ENCODE data around the gene GNG7. TPM values are rescaled to one million over a fixed set of nuclear protein-coding genes. Genes with fewer than 3 reads are reported as not detected.
"Not testable (repeated sequence)": the region's sequence is repeated elsewhere in the genome, so short reads cannot be mapped to it uniquely, and the experiment has no call there.

The GNG7 gene
- polyA plus RNA-seq, 1 donor, result 2.4 TPM

- no peak for DNase-seq (ENCODE audit: low read depth)
Measured at GRCh38 chr19:2534423-2535013, 168.0 kb downstream of the GNG7 start.

GRCh38 chr19:2533686-2534422 is 168.6 kb downstream of the GNG7 start:
- no peak for DNase-seq (ENCODE audit: low read depth)

DNA sequence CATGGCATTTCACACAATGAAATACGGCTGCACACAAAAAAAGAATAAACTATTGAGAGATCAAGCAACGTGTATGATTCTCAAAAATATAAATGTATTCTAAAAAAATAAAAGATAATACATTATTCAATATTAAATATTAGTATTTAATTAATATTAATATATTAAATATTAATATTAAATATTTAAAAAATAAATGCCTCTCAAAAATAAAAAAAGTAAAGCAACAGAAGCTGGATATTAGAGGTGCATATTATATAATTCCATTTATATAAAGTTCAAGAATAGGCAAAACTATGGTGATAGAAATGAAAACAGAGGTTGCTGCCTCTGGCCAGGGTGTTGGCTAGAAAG is 169.4 kb downstream of the GNG7 start:
- DNase-seq (ENCODE audit: low read depth), result no peak

DNA sequence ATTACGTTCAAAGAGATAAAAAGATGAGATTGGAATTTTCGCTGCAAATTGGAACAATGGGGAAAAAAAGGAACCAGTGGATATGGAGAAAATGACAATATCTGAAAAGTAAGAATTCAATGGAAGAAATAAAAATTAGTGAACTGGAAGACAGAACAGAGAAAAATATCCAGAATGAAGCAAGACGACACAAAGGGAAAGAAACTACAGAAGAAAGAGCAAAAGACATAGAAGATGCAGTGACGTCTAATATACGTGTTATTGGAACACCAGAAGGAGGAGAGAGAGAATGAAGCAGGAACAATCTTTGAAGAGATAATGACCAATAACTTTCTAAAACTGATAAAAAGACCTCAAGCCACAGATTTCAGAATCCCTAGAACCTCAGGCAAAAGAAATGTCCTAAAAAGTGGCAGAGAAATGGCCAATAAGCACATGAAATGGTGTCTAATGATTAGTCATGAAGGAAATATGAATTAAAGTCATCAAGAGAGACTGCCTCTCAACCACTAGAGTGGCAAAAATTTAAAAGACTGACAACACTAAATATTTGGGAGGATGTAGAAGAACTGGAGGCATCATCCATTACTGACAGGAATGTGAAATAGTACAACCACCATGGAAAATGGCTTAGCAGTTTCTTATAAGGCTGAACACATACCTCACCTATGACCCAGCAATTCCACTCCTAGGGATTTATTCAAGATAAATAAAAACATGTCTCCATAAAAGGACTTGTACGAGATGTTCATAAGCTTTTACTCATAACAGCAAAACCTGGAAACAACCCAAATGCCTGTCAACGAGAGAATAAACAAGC is 170.0 kb downstream of the GNG7 start:
- no peak for DNase-seq (ENCODE audit: low read depth)

DNA sequence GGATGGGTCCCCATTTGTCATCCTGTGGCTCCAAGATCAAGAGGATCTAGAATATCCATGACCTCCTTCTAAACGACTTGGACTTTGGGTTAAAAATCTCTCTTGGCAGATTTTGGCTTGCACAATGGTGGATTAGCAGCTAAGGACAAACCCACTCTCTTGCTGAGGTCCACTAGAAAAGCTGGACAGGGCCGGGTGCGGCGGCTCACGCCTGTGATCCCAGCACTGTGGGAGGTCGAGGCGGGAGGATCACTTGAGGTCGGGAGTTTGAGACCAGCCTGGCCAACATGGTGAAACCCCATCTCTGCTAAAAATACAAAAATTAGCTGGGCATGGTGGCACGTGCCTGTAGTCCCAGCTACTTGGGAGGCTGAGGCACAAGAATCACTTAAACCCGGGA is 172.6 kb downstream of the GNG7 start:
- not testable (repeated sequence) for DNase-seq (ENCODE audit: low read depth)

- DNase-seq (ENCODE audit: low read depth), result no peak
Measured at GRCh38 chr19:2529473-2529918, 173.0 kb downstream of the GNG7 start.

DNA sequence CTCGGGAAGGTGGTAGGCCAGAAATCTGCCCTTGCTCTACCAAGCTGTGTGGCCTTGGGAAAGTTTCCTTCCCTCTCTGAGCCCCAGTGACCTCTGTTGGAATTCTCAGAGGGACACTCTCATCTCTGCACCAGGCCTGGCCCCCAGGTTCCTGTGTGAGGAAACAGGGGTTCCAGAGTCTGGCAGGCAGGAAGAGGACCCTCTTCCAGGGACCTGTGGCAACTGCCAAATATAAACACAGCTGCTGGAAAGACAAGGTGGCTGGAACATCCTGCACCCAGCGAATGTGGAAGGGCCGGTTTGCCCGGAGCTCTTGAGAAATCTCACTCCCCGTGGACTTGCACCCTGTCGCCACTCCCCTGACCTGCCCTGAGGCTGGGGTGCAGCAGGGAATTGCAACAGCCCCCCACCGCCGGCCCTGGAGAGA is 173.8 kb downstream of the GNG7 start:
- no peak for DNase-seq (ENCODE audit: low read depth)

DNA sequence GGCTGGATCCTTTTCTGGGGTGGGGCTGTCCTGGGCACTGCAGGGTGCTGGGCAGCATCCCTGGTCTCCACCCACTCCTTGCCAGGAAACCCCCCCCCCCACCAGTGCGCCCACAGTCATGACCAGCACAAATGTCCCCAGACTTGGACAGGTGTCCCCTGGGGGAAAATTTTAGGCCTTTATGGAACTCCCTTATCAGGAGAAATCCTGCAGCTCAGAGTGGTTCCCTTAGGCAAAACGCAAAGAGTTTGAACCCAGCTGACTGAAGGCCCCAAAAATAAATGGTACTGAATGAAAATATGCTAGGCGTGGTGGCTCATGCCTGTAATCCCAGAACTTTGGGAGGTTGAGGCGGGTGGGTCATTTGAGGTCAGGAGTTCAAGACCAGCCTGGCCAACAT is 174.8 kb downstream of the GNG7 start:
- DNase-seq (ENCODE audit: low read depth), result no peak

DNA sequence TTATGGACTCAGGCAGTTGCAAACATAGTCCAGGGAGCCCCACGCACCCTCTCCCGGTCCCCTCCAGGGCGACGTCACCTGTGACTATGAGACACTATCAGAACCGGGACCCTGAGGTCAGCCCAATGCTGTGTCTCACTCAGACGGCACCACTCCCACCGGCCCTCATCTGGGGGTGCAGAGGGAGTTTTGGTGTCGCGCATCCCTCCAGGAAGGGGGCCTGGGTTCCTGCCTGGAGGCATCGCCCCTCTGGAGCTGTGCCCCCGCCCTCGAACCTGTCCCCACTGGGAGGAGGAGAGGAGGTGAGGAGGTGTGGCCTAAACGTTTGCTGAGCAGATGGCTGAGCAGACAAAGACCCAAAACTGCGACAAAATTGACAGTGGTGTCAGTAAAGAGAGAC is 175.3 kb downstream of the GNG7 start:
- DNase-seq (ENCODE audit: low read depth), result no peak

DNA sequence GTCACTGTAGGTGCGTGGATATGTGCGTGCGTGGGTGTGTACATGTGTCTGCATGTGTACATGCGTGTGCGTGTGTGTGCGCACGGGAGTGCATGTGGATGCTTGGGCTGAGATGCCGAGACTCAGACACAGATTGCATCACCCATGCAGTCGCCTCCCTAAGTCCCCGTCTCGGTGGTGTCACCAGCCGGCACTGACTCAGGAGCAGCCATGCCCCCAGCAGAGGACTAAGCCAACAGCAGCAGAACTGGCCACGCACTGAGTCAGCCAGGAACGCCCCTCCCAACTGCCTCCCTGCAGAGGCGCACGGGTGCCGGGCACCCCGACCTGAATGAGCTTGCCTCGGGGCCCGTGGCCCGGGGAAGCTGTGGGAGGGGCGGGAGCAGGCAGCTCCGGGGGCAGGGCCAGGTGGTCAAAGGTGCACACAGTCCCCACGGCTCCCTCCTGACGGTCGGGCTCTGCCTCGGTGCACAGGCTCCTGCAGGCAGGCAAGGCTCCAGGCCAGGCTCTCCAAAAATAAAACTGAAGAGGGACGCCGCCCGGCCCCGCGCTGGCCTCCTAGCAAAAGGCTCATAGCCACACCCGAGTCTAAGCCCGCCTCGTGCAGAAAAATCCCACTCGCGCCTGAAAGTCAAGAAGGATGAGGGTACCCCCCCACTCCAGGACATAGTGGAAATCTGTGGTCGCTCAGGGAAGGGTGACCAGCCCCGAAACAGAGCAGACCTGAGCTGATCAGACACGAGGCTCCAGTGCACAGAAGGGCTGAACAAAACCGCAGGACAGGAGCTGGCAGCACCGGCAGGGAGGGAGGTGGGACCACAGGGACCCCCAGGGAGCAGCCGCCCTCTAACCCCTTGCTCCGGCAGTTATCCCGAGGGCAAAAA is 177.4 kb downstream of the GNG7 start:
- DNase-seq (ENCODE audit: low read depth), result no peak

DNA sequence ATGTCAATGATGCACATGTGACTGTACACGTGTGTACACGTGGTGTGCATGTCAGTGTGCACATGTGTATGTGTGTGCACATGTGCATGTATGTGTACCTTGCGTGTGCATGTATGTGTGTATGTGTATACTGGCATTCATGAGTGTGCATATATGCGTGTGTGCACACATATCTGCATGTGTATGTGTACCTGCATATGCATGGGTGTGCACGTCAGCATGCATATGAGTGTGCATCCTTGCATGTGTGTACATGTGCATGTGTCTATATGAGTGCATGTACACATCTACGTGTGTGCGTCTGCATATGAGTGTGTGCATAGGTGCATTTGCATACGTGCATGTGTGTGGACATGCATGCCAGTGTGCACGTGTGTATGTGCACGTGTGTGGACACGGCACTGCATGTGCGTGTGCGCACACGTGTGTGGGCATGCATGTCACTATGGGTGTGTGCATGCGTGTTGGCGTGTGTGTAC is 178.1 kb downstream of the GNG7 start:
- DNase-seq (ENCODE audit: low read depth), result no peak

DNA sequence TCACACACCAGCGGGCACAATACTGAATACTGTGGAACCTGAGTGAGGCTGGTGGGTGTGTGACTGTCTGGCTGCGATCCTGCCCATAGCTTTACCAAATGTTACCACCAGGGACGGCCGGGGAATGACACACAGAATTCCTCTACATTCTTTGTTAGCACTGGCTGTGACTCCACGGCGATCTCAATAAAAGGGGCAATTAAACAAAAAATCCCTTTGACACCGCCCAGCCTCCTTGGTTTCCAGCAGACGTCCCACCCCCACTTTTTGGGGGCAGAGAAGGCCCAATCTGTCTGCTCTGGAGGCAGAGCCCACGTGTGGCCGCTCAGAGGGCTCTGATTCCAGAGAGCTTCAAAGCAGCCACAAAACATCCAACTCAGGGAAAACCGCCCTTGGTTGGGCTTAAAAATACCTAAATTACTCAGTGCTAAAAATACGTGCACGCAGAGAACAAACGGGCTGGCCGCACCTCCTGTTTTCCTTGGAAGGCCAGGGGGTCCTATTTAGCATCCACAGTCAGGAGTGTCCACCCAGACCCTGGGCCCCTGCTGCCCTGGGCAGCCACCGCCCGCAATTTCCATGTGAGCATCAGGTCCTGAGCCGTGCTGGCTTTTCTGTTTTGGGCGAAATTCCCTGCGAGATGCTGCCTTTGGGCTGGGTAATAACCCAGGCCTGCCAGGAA is 178.7 kb downstream of the GNG7 start:
- DNase-seq (ENCODE audit: low read depth), result no peak

DNA sequence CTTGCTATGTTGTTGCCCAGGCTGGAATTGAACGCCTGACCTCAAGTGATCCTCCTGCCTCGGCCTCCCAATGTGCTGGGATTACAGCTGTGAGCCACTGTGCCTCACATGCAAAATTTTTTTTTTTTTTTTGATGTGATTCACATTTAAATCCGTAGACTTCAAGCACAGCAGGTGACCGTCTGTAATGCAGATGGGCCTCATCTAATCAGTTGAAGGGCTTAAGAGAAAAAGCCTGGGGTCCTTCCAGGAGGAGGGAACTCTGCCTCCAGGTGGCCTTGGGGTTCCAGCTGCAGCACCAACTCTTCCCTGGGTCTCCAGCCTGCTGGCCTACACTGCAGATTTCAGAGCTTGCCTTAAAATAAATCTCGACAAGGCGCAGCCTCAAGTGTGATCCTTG is 183.0 kb downstream of the GNG7 start:
- DNase-seq (ENCODE audit: low read depth), result no peak

DNA sequence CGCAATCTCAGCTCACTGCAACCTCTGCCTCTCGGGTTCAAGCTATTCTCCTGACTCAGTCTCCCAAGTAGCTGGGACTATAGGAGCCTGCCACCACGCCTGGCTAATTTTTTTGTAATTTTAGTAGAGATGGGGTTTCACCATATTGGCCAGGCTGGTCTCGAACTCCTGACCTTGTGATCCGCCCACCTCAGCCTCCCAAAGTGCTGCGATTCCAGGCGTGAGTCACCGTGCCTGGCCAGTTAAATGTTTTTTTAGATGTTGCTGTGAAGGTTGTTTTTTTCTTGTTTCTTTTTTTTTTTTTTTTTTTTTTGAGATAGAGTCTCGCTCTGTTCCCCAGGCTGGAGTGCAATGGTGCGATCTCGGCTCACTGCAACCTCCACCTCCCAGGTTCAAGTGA is 183.6 kb downstream of the GNG7 start:
- DNase-seq (ENCODE audit: low read depth), result not testable (repeated sequence)

DNA sequence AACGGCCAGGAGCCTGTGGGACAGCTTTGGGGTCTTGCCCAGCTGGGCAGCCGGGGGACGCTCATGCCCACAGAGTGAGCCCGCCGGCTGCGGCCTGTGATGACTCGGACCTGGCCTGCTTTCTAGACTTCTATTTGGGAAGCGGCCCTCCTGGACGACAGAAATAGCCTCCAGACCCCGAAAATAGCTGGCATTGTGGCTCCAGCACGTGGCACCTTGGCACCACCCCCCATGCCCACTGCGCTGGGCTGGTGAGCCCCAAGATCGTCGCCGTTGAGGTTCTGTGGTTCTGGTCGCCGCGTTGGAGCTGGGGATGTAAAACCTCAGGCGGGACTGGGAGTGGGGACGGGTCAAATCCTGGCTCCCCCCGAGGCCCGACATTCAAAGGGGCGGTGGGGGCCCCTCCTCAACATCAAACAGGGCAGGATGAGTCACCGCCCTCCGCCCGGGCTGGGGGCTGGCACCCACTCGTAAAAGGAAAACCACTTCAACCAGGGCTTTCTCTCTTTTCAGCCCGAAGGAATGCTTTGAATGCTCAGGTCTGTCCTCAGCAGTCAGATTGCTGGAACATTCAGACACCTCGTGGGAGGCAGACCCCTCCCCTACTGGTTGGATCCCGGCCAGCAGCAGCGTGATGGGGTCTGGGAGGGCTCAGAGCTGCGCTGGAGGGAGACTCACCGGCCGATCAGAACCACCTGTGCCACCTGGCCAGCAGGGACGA is 184.5 kb downstream of the GNG7 start:
- DNase-seq (ENCODE audit: low read depth), result no peak

DNA sequence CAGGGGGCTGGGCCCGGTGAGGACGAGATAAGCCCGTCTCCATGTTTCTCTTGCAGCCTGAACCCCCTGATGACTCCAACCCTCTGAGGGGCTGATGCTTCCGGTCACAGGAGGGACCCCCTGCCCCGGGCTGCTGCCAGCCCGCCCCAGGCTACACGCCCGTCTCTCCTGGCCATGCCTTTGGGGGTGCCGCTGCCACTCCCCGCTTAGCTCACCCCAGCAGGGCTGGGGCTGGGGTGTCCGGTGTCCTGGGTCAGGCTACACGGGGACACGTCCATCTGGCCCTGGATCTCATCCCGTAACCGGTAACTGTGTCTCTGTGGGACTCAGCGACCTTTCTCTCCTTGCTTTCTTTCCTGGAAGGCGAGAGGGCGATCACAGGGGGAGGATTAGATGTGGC is 185.8 kb downstream of the GNG7 start:
- no peak for DNase-seq (ENCODE audit: low read depth)

GRCh38 chr19:2514981-2515518 is 187.4 kb downstream of the GNG7 start:
- DNase-seq (ENCODE audit: low read depth), result no peak

DNA sequence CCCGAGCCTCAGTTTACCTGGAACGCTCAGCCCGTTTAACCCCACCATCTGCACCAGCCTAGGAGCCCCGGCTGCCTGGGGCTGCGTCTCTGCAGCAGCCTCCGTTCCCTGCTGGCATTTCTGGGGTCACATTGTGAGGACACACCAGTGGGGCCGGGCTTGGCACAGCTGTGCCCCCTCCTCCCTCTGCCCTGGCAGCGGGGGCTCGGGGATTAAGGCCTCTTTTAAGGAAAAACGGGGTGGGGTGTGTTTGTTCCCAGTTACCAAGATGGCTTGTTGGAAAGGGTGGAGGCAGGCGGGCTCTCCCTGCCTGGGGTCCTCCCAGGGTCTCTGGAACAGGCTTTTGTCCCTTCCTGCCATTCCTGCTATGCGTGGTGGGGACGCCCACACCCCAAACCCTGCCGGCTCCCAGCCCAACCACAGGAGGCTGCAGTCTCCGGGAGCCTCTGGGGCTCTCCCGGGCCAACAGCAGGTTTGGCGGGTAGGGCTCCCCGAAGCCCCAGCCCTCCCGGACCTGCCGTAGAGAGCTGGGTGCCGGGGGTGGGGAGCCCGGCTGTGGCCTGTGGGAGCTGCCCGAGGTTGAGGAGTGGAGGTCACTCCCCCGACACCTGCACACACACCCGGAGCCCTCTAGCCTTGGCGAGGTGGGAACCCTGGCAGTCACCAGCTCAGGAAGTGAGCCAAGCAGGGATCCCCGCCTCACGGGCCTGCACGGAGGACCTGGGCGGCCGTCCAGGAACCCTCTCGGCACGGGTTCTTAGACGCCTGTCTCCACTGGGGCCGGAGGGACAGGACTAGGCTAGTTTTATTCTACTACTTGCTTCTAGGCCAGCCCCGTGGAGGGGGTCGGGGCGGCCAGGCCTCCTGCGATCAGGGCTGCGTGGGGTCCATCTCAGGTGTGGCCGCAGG is 189.7 kb downstream of the GNG7 start:
- no peak for DNase-seq (ENCODE audit: low read depth)

GRCh38 chr19:2511991-2512390 is 190.5 kb downstream of the GNG7 start:
- DNase-seq (ENCODE audit: low read depth), result no peak
